KMS-11 (cell line): Measurements from ENCODE around the gene CEP83.

Experiments
- H2AFZ ChIP-seq: fragments of 200-600 bp; sonication (generic); 2 replicates; pipeline ENCODE4 v1.6.1; 2016; ENCODE audit warnings: antibody characterized with exemption, mixed run types, low read depth
- H3K27ac ChIP-seq: fragments of 200-600 bp; sonication (generic); 2 replicates; pipeline ENCODE4 v1.6.1; 2016; ENCODE audit warnings: mild to moderate bottlenecking, mixed run types
- H3K27me3 ChIP-seq: fragments of 200-600 bp; sonication (generic); 2 replicates; pipeline ENCODE4 v1.6.1; 2017; ENCODE audit warnings: mild to moderate bottlenecking, low read depth, mixed run types, moderate library complexity; ENCODE audit not compliant: insufficient read depth
- H3K36me3 ChIP-seq: fragments of 200-600 bp; sonication (generic); 2 replicates; pipeline ENCODE4 v1.6.1; 2017; ENCODE audit warnings: mild to moderate bottlenecking, mixed run types; ENCODE audit not compliant: insufficient read depth
- H3K4me1 ChIP-seq: fragments of 200-600 bp; sonication (generic); 2 replicates; pipeline ENCODE4 v1.6.1; 2016; ENCODE audit warnings: mild to moderate bottlenecking, low read depth, mixed run types; ENCODE audit not compliant: poor library complexity, severe bottlenecking
- H3K4me2 ChIP-seq: fragments of 200-600 bp; sonication (generic); 2 replicates; pipeline ENCODE4 v1.7.0; 2016; ENCODE audit warnings: mild to moderate bottlenecking, mixed run types
- H3K4me3 ChIP-seq: fragments of 200-600 bp; sonication (generic); IDR thresholded peaks from 2 replicates; pipeline ENCODE4 v1.6.1; 2017; ENCODE audit warnings: low read depth, low read length, mixed read lengths; ENCODE audit not compliant: insufficient read depth
- H3K79me2 ChIP-seq: fragments of 200-600 bp; sonication (generic); 2 replicates; pipeline ENCODE4 v1.6.1; 2016; ENCODE audit warnings: low read depth, mixed run types; ENCODE audit not compliant: insufficient read depth
- H3K9ac ChIP-seq: fragments of 200-600 bp; sonication (generic); 2 replicates; pipeline ENCODE4 v1.6.1; 2016; ENCODE audit warnings: mild to moderate bottlenecking, mixed run types
- H4K20me1 ChIP-seq: fragments of 200-600 bp; sonication (generic); 2 replicates; pipeline ENCODE4 v1.6.1; 2016; ENCODE audit warnings: mild to moderate bottlenecking, mixed run types; ENCODE audit not compliant: insufficient read depth
- TF ChIP-seq, protein P1 (sequence below): fragments of 200-600 bp; sonication (generic); conservative IDR thresholded peaks from 2 replicates; pipeline ENCODE4 v1.6.1; 2017; ENCODE audit warnings: low read depth, mild to moderate bottlenecking, antibody characterized with exemption, low read length, moderate library complexity, mixed read lengths

Gene CEP83

DNA sequence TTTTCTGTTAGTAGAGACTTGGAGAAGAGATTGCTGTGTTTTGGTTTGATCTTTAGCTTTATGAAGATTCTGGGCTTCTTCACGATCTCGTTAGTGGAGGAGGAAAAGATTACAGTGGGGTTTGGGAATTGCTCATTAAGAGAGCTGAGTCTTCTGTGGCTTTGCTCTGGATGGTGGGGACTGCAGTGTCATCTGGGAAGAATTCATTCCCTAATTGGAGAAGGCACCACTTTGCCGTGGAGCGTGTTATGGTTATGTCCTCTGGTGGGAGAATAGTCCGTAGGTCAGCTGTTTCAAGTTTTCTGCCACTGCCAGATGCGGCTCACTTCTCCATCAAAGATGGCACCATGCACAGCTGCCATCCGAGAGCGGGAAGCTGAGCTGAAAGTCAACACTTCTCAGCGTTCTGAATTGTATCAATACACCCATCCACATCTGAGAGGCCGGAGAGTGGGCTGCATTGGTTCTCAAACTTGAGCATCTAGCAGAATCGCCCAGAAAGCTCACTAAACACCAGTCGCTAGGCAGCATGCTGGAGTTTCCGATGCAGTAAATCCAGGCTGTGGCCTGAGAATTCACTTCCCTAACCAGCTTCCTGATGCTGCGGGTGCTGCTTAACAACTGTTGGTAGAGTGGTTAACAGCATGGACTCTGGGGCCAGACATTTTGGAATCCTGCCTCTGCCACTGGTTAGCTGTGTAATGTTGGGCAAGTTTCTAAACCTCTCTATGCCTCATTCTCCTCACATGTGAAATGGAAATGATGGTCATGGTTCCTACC is 193.5 kb downstream of the CEP83 start:
- H4K20me1 ChIP-seq = no peaks in the 10 kb centered on the region
- H3K27me3 ChIP-seq = no peaks in the 10 kb centered on the region
- TF ChIP-seq, protein P1, sequence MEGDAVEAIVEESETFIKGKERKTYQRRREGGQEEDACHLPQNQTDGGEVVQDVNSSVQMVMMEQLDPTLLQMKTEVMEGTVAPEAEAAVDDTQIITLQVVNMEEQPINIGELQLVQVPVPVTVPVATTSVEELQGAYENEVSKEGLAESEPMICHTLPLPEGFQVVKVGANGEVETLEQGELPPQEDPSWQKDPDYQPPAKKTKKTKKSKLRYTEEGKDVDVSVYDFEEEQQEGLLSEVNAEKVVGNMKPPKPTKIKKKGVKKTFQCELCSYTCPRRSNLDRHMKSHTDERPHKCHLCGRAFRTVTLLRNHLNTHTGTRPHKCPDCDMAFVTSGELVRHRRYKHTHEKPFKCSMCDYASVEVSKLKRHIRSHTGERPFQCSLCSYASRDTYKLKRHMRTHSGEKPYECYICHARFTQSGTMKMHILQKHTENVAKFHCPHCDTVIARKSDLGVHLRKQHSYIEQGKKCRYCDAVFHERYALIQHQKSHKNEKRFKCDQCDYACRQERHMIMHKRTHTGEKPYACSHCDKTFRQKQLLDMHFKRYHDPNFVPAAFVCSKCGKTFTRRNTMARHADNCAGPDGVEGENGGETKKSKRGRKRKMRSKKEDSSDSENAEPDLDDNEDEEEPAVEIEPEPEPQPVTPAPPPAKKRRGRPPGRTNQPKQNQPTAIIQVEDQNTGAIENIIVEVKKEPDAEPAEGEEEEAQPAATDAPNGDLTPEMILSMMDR = no peak
- no peaks in the 10 kb centered on the region for H3K79me2 ChIP-seq
- H3K4me3 ChIP-seq = no peak overlapping the region
- no peak overlapping the region for H2AFZ ChIP-seq
- no peaks in the 10 kb centered on the region for H3K36me3 ChIP-seq
- no peak overlapping the region for H3K9ac ChIP-seq
- H3K27ac ChIP-seq = no peak overlapping the region
- peaks cover 16% of the 10 kb centered on the region for H3K4me1 ChIP-seq
- no peak overlapping the region for H3K4me2 ChIP-seq

DNA sequence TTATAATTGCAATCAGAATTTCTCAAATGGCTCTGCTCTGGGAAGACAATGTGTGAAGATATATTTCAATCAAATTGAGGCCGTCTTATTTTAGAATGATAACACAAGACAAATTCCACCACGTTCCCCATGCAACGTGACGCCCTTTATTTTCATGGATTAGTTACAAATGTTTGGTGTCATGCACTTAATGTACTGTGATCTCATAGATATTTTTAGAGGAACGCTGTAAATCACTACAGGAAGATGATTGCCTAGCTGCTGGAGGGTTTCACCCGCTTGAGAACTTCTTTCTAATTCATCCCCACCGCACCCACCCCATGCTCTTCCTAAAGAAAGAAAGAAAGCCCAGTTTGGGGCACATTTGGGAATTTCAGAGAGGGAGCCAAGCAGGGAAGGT is 194.1 kb downstream of the CEP83 start:
- TF ChIP-seq, protein P1 = no peak
- Histone ChIP-seq H3K9ac (no peak overlapping the region), H3K27me3 (no peaks in the 10 kb centered on the region), H3K27ac (no peak overlapping the region), H3K4me1 (peaks cover 10% of the 10 kb centered on the region), H3K79me2 (no peaks in the 10 kb centered on the region), H3K4me3 (no peak overlapping the region), H3K4me2 (no peak overlapping the region), H2AFZ (no peak overlapping the region), H4K20me1 (no peaks in the 10 kb centered on the region), H3K36me3 (no peaks in the 10 kb centered on the region)

DNA sequence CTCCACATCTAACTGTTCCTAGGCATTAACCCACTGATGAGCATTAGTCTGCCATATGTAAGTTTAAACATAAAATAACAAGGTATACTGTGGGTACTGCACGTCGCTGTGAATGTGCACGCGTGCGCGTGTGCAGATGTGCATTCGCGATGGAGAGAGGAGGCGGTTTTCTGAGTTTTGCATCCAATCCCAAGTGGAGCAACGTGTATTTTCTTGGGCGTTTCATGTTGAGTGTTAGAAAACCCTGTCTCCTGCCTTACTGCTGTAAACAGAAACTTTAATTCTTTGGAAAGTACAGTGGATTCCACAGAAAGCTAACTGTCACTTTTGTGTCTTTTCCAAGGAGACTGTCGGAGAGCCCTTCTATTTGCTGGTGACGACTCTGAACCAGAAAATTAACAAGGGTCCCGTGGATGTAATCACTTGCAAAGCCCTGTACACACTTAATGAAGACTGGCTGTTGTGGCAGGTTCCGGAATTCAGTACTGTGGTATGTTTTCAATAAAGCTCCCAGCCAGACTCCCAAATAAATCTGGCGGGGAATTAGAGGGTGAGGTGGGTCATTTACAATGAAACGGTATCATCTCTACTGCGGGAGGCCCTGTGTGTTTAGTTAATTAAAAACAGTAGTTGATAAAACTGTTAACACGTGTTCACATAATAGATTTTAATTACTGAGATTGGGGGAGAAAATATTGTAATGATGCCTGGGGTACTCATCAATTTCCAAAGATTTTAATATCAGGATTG is 194.8 kb downstream of the CEP83 start:
- no peaks in the 10 kb centered on the region for H3K36me3 ChIP-seq
- H3K4me1 ChIP-seq = peaks cover 3% of the 10 kb centered on the region
- H2AFZ ChIP-seq = no peak overlapping the region
- no peak overlapping the region for H3K4me3 ChIP-seq
- H4K20me1 ChIP-seq = no peaks in the 10 kb centered on the region
- no peak overlapping the region for H3K9ac ChIP-seq
- TF ChIP-seq, protein P1 = no peak
- no peaks in the 10 kb centered on the region for H3K27me3 ChIP-seq
- no peak overlapping the region for H3K27ac ChIP-seq
- no peak overlapping the region for H3K4me2 ChIP-seq
- no peaks in the 10 kb centered on the region for H3K79me2 ChIP-seq

DNA sequence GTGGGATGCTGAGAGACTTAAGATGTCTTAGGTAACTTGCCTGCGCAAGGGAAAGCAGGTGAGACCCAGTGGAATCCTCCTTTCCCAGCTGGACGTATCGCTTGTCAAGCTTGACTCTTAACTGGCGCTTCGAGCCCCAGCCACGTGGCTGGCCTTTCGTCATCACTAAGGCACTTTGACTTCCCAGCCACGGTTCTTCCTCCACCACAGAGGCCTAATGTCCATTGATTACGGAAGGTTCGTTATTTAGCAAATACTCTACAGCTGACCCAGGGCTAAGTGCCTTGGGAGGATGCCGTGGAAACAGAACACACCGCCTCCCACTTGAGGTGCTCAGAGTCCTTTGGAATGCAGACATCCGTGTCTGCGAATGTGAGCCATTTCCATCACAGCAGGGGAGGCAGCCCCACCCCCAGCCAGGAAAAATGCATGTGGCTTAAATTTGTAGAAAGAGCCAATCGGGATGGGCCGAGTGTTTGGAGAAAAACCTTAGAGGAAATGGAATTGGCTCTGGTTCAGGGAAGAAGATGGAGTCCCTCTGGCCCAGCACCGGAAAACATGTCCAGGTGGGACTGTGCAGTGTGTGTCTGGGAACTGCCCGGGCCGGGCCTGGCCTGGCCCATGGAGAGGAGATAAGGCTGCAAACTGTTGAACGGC is 195.6 kb downstream of the CEP83 start:
- Histone ChIP-seq H3K4me3 (no peak overlapping the region), H3K27ac (no peak overlapping the region), H3K9ac (no peak overlapping the region), H3K79me2 (no peaks in the 10 kb centered on the region), H4K20me1 (no peaks in the 10 kb centered on the region), H2AFZ (no peak overlapping the region), H3K36me3 (no peaks in the 10 kb centered on the region), H3K4me1 (no peaks in the 10 kb centered on the region), H3K27me3 (no peaks in the 10 kb centered on the region), H3K4me2 (no peak overlapping the region)
- TF ChIP-seq, protein P1 = no peak
